ENCODE data around the gene CCDC69.
"Not testable (repeated sequence)": the region's sequence is repeated elsewhere in the genome, so short reads cannot be mapped to it uniquely, and the experiment has no call there.

CCDC69 gene

DNA sequence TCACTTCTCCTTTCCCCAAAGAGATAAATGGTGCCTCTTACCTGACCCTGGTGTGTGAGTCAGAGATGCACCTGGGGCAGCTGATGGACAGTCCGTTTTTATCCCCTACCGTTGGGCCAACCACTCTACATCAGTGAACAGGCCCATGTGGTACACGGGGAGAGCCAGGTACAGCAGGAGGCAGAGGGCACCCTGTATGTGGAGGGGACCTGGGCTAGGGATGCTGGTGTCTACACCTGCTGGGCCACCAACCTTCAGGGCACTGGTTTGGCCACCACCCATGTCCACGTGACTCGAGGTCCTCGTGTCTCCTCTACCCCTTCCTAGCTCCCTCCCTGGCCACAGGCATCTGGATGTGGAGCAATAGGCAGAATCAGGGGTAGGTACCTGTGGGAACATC, 43.6 kb downstream of the CCDC69 start:
- in situ Hi-C loops (cut with HindIII; ENCODE audit: low pct_unique_long_range_greater_than_20kb, low sequenced_read_pairs), result no loop called here
- TF ChIP-seq JUND (IDR thresholded peaks at IDR 0.05; ENCODE audit: low read depth), result no peak
- DNase-seq (ENCODE audit: low read depth in 1 of 2, low spot score in 1 of 2), result no peak

DNA sequence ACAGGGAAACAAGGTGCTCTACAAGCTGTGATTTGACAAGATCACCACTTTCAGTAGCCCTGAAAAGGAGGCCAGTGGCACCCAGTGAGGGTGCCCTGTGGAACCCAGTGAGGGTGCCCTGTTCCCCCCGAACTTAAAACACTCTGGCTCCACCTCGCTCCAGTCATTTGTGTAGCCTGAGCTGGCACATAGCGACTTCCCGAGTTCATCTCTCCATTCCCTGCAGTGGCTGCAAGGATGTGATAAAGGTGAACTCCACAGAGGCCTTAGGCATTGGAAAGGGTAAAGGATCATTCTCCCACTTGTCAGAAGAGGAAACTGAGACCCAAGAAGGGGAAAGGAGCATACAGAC, 44.4 kb downstream of the CCDC69 start:
- in situ Hi-C loops (cut with HindIII; ENCODE audit: low pct_unique_long_range_greater_than_20kb, low sequenced_read_pairs), result no loop called here
- DNase-seq (ENCODE audit: low read depth in 1 of 2, low spot score in 1 of 2), result no peak
- no peak for TF ChIP-seq JUND (IDR thresholded peaks at IDR 0.05; ENCODE audit: low read depth)

- no peak for TF ChIP-seq JUND (IDR thresholded peaks at IDR 0.05; ENCODE audit: low read depth)
- in situ Hi-C loops (cut with HindIII; ENCODE audit: low pct_unique_long_range_greater_than_20kb, low sequenced_read_pairs), result no loop called here
- DNase-seq (ENCODE audit: low read depth in 1 of 2, low spot score in 1 of 2), result no peak
Observed at GRCh38 chr5:151178777-151179488, 45.0 kb downstream of the CCDC69 start.

- TF ChIP-seq JUND (IDR thresholded peaks at IDR 0.05; ENCODE audit: low read depth), result no peak
- no peak for DNase-seq (ENCODE audit: low read depth in 1 of 2, low spot score in 1 of 2)
- in situ Hi-C loops (cut with HindIII; ENCODE audit: low pct_unique_long_range_greater_than_20kb, low sequenced_read_pairs), result no loop called here
Observed at GRCh38 chr5:151178372-151178771, 45.5 kb downstream of the CCDC69 start.

GRCh38 chr5:151176268-151176667, 47.6 kb downstream of the CCDC69 start:
- DNase-seq (ENCODE audit: low read depth in 1 of 2, low spot score in 1 of 2); in situ Hi-C loops (cut with HindIII; ENCODE audit: low pct_unique_long_range_greater_than_20kb, low sequenced_read_pairs): not testable (repeated sequence)

GRCh38 chr5:151174612-151175101, 49.2 kb downstream of the CCDC69 start:
- DNase-seq (ENCODE audit: low read depth in 1 of 2, low spot score in 1 of 2), result no peak
- in situ Hi-C loops (cut with HindIII; ENCODE audit: low pct_unique_long_range_greater_than_20kb, low sequenced_read_pairs), result no loop called here
- no peak for TF ChIP-seq JUND (IDR thresholded peaks at IDR 0.05; ENCODE audit: low read depth)

DNA sequence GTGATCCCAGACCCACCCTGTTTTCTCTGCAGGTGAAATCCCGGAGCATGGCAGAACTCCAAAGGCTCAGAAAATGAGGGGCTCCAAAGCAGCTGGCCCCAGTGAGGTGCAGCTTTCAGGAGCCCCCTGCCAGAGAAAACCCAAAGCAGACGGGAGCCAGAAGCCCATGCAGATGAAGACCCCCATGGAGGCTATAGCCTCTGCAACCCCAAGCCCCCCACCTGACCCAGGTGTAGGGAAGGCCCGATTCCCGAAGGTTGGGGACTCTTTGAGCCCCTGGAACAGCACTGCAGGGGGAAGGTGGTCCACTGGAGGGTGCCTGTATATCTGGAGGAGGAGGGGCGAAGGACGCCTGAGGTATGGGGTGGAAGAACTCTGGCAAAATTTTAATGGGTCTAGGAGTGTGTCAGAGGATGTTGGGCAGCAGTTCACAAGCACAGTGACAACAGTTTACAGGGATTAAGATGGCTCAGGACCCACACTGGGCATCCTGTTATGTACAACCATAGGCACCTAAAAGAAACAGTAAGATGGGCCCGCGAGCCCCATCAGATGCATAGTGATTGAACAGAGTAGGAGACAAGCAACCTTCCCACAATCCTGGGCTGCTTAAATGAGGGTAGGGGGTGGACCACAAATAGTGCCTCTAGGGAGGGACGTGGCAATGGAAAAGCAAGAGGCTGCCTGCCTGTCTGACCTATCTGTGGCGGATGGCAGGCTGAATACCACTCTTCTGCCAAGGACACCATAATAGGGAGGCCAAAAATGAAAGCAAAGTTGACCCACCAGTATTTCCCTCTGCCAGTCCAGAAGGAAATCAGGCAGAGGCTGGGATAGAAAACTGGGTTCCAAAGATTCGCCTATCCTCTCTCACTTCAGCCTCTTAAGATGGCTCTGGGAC, 49.9 kb downstream of the CCDC69 start:
- in situ Hi-C loops (cut with HindIII; ENCODE audit: low pct_unique_long_range_greater_than_20kb, low sequenced_read_pairs), result no loop called here
- TF ChIP-seq JUND (IDR thresholded peaks at IDR 0.05; ENCODE audit: low read depth), result no peak
- DNase-seq (ENCODE audit: low read depth in 1 of 2, low spot score in 1 of 2), result no peak

DNA sequence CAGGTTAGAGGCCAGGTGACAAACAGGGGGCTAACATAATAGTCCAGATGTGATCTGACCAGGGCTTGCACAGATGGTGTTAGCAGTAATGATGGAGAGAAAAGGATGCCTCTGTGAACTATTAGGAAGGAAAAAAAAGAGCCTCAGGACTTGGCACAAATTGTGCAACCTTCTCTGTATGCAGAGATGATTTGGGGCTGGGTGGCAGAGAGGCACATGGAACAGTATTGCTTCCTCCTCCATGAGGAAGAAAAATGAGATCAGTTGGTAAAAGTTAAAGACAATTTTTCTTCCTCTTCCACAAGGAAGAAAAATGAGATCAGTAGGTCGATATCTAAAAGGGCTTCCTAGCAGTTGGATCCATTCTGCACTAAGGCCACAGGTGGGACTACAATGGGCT, 52.4 kb downstream of the CCDC69 start:
- DNase-seq (ENCODE audit: low read depth in 1 of 2, low spot score in 1 of 2), result no peak
- no peak for TF ChIP-seq JUND (IDR thresholded peaks at IDR 0.05; ENCODE audit: low read depth)
- in situ Hi-C loops (cut with HindIII; ENCODE audit: low pct_unique_long_range_greater_than_20kb, low sequenced_read_pairs), result no loop called here

GRCh38 chr5:151168602-151169344, 55.1 kb downstream of the CCDC69 start:
- no peak for DNase-seq (ENCODE audit: low read depth in 1 of 2, low spot score in 1 of 2)
- TF ChIP-seq JUND (IDR thresholded peaks at IDR 0.05; ENCODE audit: low read depth), result no peak
- in situ Hi-C loops (cut with HindIII; ENCODE audit: low pct_unique_long_range_greater_than_20kb, low sequenced_read_pairs), result no loop called here

DNA sequence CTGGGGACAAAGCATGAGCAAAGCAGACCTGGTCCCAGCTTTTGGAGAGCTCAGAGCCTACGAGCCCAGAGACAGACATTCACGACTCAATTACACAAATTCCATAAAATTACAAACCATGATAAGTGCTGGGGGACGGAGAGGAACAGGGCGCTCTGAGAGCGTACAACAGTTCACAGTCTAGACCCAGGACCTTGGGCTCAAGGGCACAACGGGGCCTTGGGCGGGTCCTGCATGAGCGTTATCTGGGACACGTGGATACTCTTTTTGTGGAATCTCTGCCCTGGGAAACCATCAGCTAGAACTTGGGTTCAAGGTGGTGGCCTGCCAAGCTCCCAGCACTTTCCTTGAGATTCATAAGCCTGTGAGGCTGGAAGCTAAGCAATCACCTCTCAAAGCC, 56.9 kb downstream of the CCDC69 start:
- DNase-seq (ENCODE audit: low read depth in 1 of 2, low spot score in 1 of 2), result no peak
- in situ Hi-C loops (cut with HindIII; ENCODE audit: low pct_unique_long_range_greater_than_20kb, low sequenced_read_pairs), result no loop called here
- no peak for TF ChIP-seq JUND (IDR thresholded peaks at IDR 0.05; ENCODE audit: low read depth)

GRCh38 chr5:151164687-151165392, 59.1 kb downstream of the CCDC69 start:
- DNase-seq (ENCODE audit: low read depth in 1 of 2, low spot score in 1 of 2), result peak; percentile 58 to 90
- no peak for TF ChIP-seq JUND (IDR thresholded peaks at IDR 0.05; ENCODE audit: low read depth)
- in situ Hi-C loops (cut with HindIII; ENCODE audit: low pct_unique_long_range_greater_than_20kb, low sequenced_read_pairs), result no loop called here

DNA sequence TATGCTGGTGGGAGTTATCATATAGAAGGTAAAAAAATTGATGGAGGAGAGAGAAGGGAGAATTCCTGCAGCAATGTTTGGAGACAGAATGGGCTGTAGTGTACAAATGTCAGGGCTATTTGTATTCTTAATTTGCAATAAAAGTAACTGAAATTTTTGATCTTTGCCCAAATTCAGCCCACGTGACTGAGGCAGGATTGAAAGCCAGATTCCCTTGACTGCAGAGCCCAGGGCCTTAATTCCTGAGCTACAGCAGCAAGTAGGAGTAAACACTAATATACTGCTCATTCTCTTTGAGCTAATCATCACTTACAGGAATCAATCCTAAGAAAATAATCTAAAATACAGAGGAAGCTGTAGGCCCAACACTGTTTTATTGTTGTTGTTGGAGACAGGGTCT, 61.1 kb downstream of the CCDC69 start:
- in situ Hi-C loops (cut with HindIII; ENCODE audit: low pct_unique_long_range_greater_than_20kb, low sequenced_read_pairs), result no loop called here
- DNase-seq (ENCODE audit: low read depth in 1 of 2, low spot score in 1 of 2), result no peak
- TF ChIP-seq JUND (IDR thresholded peaks at IDR 0.05; ENCODE audit: low read depth), result no peak
